Right lobe of liver (tissue), 6 donors: ENCODE data around the gene ANKRD13D. TPM values are rescaled to one million over a fixed set of nuclear protein-coding genes. Genes with fewer than 3 reads are reported as not detected.

Experiments
- ATAC-seq, 4 donors: fragments of 200-7000 bp; cut with Tn5 transposase; one replicate each; pipeline ENCODE4 v1.9.1; 2020; ENCODE audit warnings: mild to moderate bottlenecking in 4 of 4, moderate library complexity in 4 of 4
- DNase-seq, 3 donors: peaks; one replicate each; pipeline ENCODE4 v3.0.0-alpha.2; 2020
- H3K27ac ChIP-seq, 3 donors: fragments of 200-600 bp; one replicate each; pipeline ENCODE4 v1.8.0; 2022
- H3K27me3 ChIP-seq, 2 donors: fragments of 200-600 bp; one replicate each; pipeline ENCODE4 v1.8.0; 2022
- H3K36me3 ChIP-seq, 4 donors: fragments of 200-600 bp; sonication (generic) in 1 of 4; one replicate each; pipeline versions ENCODE4 v1.5.1 to v1.8.0; 2017 to 2022; ENCODE audit warnings: control low read depth in 1 of 4
- H3K4me1 ChIP-seq, 4 donors: fragments of 200-600 bp; sonication (generic) in 1 of 4; one replicate each; pipeline versions ENCODE4 v1.5.1 to v1.8.0; 2017 to 2022; ENCODE audit warnings: control low read depth in 1 of 4
- H3K4me3 ChIP-seq, 3 donors: fragments of 200-600 bp; one replicate each; pipeline ENCODE4 v1.8.0; 2022
- H3K9me3 ChIP-seq, 4 donors: fragments of 200-600 bp; sonication (generic) in 1 of 4; one replicate each; pipeline versions ENCODE4 v1.5.1 to v1.8.0; 2017 to 2022; ENCODE audit warnings: control low read depth in 1 of 4
- POLR2A ChIP-seq: fragments of 450-650 bp; IDR thresholded peaks from one replicate; pipeline ENCODE4 v1.6.1; 2017; ENCODE audit warnings: antibody characterized with exemption, mild to moderate bottlenecking
- WGBS: methylation state at CpG from one replicate; pipeline ENCODE4 v1.1.6; 2018; ENCODE audit warnings: low coverage, low lambda C conversion rate; ENCODE audit not compliant: insufficient coverage; ENCODE audit errors: missing lambda C conversion rate; 5-methylcytosine and 5-hydroxymethylcytosine counted together
- intact Hi-C, 2 donors: fragments of 100-400 bp; cut with DNase I; formaldehyde crosslinking; loops; one replicate each; pipeline versions ENCODE4 v1.11.2 to v1.14.1; 2022
- total RNA-seq, 6 experiments: library from RNA; depleted of rRNA in 2 of 6; stranded (reverse); fragments of >200 nt in 2 of 6; fragmentation: NEBNext Ultra II Directional in 3 of 6; extraction: Animal tissue kit (Norgen Biotek cat#: 25700) in 3 of 6; gene quantifications; one replicate each; pipeline versions ENCODE4 v1.1.0 to v1.2.4, GENCODE V29; 2016 to 2023
- TF ChIP-seq, protein P1 (sequence below), 4 donors: fragments of 200-600 bp in 3 of 4; fragments of 450-650 bp in 1 of 4; IDR thresholded peaks; one replicate each; pipeline versions ENCODE4 v1.5.1 to v1.8.0; 2016 to 2022; ENCODE audit warnings: antibody characterized with exemption in 4 of 4, mild to moderate bottlenecking in 2 of 4
- donor health status: DM: no; HTN: yes; CAD: no.
- donor health status: DM: no; HTN: no; CAD: no.
- donor health status: DM: no; HTN: no; CAD: no.
- donor health status: DM: no; HTN: yes; CAD: no.
- donor health status: DM: no; HTN: yes; CAD: no.

The ANKRD13D gene
- total RNA-seq, 6 experiments from 2014 or later: 7.7 to 14.1 (median 10.4) TPM

DNA sequence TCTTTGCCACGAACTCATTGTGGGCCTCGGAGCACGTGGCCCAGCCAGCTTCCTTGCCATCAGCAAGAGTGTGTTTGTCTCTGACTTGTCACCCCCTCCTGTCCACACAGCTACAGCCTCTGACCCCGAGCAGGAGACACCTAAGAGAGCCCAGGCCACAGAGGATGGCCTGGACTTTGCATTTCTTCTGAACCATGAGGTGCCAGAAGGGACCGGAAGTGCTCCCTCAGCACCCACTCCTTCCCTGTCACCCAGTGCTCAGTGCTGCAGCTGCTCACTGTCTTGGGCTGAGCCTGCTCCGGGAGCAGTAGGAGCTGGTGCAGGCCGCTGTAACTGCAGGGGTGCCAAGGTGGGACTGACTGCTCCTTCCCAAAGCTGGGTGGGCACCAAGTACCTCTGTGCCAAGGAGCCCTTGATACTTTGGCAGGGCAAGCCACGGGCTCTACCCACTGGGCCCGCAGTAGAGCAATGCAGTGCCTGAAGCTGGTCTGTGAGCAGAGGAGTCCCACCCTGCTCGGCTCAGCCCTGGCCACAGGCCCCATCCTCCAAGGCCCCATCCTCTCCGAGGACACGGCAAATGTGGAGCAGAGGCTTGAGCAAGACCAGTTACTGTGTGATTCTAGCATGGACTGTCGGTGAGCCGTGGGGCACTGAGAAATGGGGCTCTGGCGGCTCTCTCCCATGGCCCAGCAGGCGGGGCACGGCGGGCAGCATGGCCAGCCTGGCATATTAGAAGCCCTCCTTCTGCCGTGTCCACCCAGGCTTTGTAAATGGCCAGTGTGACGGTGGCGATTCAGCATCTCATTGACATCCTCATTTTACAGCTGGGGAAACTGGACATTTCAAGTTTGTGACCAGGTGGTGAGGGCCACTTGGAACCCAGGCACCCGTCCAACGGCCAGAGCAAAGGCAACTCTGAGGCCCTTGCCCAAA, 16.5 kb upstream of the ANKRD13D start:
- ATAC-seq: no peak

DNA sequence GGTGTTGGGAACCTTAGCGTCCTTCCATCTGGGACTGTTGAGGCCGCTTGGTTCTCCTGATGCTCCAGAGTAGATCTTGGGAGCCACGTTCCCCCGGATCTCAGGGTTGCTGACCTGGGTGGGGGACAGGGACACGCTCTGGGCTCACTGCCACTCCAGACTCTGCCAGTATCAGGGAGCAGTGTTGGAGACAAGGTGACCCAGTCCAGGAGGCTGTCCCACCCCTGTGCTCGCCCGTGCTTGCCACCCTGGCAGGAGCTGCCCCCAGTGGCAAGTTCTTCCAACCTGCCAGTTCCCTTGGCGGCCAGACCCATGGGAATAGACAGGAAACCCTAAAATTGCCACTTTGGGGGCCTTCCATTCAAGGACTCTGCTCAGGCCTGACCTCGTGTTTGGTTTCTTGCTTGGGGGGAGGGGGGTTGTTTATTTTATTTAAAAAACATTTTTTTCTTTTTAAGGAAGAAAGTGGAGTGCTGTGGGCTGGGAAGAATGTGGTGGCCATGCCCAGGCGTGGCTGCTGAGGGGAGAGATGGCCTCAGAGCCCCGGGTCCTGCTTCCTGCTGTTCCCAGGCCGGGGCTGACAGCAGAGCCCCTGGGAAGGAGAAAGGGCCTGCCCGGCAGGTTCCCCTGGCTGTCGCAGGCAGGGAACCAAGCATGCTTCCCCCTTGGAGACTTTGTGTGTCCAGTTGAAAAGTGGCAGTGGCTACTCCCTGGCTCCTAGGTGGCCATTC, 15.7 kb upstream of the ANKRD13D start:
- H3K27ac ChIP-seq: peak overlapping the region in 2 of 3 donors; percentile 62 to 67
- no peak overlapping the region for H3K4me3 ChIP-seq
- TF ChIP-seq POLR2A: no peak
- TF ChIP-seq, protein P1, sequence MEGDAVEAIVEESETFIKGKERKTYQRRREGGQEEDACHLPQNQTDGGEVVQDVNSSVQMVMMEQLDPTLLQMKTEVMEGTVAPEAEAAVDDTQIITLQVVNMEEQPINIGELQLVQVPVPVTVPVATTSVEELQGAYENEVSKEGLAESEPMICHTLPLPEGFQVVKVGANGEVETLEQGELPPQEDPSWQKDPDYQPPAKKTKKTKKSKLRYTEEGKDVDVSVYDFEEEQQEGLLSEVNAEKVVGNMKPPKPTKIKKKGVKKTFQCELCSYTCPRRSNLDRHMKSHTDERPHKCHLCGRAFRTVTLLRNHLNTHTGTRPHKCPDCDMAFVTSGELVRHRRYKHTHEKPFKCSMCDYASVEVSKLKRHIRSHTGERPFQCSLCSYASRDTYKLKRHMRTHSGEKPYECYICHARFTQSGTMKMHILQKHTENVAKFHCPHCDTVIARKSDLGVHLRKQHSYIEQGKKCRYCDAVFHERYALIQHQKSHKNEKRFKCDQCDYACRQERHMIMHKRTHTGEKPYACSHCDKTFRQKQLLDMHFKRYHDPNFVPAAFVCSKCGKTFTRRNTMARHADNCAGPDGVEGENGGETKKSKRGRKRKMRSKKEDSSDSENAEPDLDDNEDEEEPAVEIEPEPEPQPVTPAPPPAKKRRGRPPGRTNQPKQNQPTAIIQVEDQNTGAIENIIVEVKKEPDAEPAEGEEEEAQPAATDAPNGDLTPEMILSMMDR (IDR thresholded peaks at IDR 0.05): no peak
- H3K36me3 ChIP-seq: no peaks in the 10 kb centered on the region
- peaks cover 0 to 54% (median 8%) of the 10 kb centered on the region in 4 donors for H3K4me1 ChIP-seq
- H3K27me3 ChIP-seq: no peaks in the 10 kb centered on the region
- 27% methylated on average over 6 of the region's 14 CpGs for WGBS
- intact Hi-C loops: loop anchor here in 1 of 2 donors (5.0 to 10.0 kb wide), 2 partner anchors 34 to 111 kb away; no protein-coding TSS in a partner anchor
- H3K9me3 ChIP-seq: no peaks in the 10 kb centered on the region
- DNase-seq: peak in 2 of 3 donors; percentile 25 to 47
- ATAC-seq: no peak

More for the DNA sequence above, 16.5 kb upstream of the ANKRD13D start:
- Histone ChIP-seq H3K4me1 (peaks cover 0 to 51% (median 11%) of the 10 kb centered on the region in 4 donors), H3K27ac (peak overlapping the region in 2 of 3 donors; percentile 62 to 67), H3K4me3 (no peak overlapping the region), H3K36me3 (no peaks in the 10 kb centered on the region), H3K9me3 (no peaks in the 10 kb centered on the region), H3K27me3 (no peaks in the 10 kb centered on the region)
- WGBS: 50% methylated on average over 4 of the region's 23 CpGs
- peak in 2 of 3 donors; percentile 24 to 49 for DNase-seq
- intact Hi-C loops: loop anchor here in 1 of 2 donors (5.0 to 10.0 kb wide), 2 partner anchors 35 to 112 kb away; no protein-coding TSS in a partner anchor
- TF ChIP-seq, protein P1 (IDR thresholded peaks at IDR 0.05): no peak
- TF ChIP-seq POLR2A: no peak

DNA sequence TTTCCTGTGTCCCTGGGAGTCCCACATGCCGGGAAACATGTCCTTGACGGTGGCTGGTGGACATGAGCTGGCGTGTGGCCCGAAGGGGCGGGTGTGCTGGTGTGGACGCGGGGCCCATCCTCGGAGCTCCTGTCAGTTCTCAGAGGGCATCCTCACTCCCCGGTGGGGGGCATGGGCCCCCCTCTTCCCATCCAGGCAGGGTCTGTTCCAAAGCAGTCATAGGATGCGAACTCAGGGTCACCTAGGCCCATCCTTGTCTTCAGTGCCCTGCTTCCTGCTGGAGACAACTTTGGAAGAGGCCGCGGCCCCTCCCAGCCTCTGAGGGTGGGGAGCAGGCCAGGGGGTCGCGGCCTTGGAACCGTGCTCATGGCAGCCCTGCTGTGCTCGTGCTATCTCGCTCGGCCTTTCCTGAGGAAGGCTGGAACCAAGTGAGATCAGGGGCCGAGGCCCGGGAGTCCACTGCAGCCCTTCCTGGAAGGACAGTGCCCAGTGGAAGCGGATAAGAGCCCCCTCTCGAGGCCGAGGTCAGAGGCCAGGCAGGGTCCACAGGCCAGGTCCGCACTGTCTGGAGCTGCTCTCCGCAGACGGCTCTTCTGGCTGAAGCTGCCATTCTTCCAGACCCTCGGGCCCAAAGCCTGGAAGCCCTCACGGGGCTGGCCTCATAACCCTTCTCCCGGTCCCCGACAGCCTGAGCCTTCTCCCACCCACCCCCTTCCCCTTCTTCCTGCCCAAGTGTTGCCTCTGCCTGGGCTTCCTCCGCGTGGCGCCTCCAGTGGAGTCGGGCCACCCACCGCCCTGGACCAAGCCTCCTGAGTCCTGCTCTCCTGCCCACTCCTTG, 14.1 kb upstream of the ANKRD13D start:
- no peak overlapping the region for H3K4me3 ChIP-seq
- H3K27ac ChIP-seq: peak overlapping the region; percentile 18 to 67 (median 62)
- peaks cover 0 to 43% (median 1%) of the 10 kb centered on the region in 4 donors for H3K4me1 ChIP-seq
- no peaks in the 10 kb centered on the region for H3K9me3 ChIP-seq
- peaks cover 0 to 12% (median under 1%) of the 10 kb centered on the region in 4 donors for H3K36me3 ChIP-seq
- TF ChIP-seq, protein P1 (IDR thresholded peaks at IDR 0.05): no peak
- no peak for TF ChIP-seq POLR2A
- WGBS: 72% methylated on average over 8 of the region's 35 CpGs
- peak; percentile 43 to 65 (median 44) for ATAC-seq
- no peaks in the 10 kb centered on the region for H3K27me3 ChIP-seq
- intact Hi-C loops: loop anchor here in 1 of 2 donors (5.0 to 10.0 kb wide), 2 partner anchors 32 to 110 kb away; no protein-coding TSS in a partner anchor
- peak; percentile 75 to 81 (median 75) for DNase-seq
